Measurements from ENCODE around the gene ETS1.

Gene ETS1

DNA sequence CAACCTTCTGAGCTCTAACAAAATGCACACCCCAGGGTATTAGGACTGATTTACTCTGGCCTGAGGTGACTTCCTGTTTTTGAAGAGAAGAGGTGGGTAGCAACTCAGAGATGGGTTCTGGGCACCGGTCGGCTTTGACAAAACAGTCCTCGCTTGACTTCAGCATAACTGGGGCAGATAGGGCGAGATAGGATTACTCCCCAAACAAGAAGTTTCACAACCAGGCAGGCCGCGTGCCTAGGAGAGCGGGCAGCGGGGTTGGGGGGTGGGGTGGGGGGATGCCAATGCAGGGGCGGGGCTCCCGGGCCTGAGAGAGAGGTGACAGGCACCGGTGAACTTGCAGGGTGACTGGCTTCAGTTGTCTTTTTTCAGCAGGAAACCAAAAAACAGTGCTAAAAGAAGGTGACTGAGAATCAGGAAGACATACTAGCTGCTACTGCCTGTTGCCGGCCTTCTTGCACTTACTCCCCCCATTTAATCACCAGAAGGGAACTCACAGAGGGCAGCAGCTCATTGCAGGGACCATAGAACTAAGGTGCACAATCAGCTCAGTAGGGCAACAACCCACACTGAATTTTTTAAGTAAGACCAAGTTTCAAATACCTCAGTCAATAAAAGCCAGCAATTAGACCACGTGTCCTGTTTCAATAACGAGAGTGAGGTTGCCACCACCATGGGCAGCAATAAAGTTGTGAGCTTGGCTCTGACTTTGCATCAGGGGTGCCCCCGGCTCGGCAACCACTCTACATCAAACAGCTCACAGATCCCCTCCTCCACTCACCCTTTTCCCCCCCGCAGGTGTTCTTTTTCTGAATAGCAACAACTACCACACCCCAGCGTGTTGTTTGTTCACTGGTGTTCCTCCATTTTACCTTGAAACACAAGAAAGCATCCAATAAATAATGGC is 37.2 kb upstream of the ETS1 start:
- no peak for DNase-seq (ENCODE audit: insufficient read length, low spot score)
- TF ChIP-seq, protein P1, sequence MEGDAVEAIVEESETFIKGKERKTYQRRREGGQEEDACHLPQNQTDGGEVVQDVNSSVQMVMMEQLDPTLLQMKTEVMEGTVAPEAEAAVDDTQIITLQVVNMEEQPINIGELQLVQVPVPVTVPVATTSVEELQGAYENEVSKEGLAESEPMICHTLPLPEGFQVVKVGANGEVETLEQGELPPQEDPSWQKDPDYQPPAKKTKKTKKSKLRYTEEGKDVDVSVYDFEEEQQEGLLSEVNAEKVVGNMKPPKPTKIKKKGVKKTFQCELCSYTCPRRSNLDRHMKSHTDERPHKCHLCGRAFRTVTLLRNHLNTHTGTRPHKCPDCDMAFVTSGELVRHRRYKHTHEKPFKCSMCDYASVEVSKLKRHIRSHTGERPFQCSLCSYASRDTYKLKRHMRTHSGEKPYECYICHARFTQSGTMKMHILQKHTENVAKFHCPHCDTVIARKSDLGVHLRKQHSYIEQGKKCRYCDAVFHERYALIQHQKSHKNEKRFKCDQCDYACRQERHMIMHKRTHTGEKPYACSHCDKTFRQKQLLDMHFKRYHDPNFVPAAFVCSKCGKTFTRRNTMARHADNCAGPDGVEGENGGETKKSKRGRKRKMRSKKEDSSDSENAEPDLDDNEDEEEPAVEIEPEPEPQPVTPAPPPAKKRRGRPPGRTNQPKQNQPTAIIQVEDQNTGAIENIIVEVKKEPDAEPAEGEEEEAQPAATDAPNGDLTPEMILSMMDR (IDR thresholded peaks at IDR 0.05; ENCODE audit: insufficient read depth, missing control alignments), result no peak

DNA sequence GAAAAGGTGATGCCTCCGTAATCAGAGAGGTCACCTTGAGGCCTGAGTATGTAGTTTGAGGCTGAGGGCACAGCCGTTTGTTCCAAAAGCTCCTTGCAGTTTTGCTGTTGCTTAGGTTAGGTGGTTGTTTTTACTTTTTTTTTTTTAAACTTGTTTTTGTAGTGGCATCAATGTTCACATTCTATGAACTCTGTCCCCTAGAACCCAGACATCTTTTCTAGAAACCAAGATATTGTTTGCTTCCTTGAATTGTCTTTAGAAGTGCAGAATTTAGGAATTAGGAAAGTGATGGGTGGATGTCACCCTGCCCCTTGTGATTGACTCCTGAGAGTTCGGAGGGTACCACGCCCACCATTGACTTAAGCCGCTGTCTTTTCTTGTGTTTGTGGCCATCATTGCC is 35.7 kb upstream of the ETS1 start:
- TF ChIP-seq, protein P1 (IDR thresholded peaks at IDR 0.05; ENCODE audit: insufficient read depth, missing control alignments), result no peak
- no peak for DNase-seq (ENCODE audit: insufficient read length, low spot score)
- FAIRE-seq, result no peak

More for the DNA sequence above, 37.2 kb upstream of the ETS1 start:
- no peak for FAIRE-seq

DNA sequence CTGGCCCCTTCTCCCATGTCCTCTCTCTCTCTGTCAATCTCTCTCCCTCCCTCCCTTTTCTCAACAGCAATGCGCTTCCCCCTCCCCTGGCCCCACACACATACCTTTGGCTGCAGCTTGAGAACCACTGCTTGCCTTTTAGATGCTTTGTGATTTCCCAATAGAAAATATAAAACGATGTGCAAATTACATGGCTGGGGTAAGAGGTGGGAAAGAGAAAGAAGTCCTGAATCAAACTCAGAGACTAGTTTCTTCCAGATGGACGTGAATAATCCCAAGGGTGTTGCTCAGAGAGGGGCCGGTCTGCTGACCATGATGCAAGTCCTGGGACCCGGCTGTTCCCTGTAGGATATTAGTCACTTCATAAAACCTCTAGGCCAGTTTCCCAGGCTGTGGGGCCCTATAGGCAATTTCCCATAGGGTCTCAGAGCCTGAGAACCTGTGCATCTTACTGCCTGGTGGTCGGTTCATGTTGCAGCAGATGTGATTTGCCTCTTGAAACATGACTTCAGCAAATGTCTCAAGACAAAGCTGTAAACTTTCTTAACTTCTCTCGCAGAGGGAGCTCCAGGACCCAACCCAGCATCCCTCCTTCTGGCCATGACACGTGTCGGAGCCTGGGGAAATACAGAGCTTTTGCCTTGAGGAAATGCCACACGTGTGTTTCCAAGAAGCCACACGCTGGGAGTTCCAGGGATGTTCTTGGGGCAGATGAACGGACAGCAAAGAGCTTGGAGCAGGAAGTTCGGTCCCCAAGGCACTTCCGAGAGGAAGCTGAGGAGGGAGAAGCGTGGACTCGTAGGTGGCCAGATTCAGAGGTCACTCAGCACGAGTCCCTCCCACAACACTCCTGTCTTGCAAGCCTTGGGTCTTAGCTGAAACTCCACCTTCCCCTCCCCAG is 34.5 kb upstream of the ETS1 start:
- TF ChIP-seq, protein P1 (IDR thresholded peaks at IDR 0.05; ENCODE audit: insufficient read depth, missing control alignments), result no peak
- DNase-seq (ENCODE audit: insufficient read length, low spot score) (no peak), FAIRE-seq (no peak)

DNA sequence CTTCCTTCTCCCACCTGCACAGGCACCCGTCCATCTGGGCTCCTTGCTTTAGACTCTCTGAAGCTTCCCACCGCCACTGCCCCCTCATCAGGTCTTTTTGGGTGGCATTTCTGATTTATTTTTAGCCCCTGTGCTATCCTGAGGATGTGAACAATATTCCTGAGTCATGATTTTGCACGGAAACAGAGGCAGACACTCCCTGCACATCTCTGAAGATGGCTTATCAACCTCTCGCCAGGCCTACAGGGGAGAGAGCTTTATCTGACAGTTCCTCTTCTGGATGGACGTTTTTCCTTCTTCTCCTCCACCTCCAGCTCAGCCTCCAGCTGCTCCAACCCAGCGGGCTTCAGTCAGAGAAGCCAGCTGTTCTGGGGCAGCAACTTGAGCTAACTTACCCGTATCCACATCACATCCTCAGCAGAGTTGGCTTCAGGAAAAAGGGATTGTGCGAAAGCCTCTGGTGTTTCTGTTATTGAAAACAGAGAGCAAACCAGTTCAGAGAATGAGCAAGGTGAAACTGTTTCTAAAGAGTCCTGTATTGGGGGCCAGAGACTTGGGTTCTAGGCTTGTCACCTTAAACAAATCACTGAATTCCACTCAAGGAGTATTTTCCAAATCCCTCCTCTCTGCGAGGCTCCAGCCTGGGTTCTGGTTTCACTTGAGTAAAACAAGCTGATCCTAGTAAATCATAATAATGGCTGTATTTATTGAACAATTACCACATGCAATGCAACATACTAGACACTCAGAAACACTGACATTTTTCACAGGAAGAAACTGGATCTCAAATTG is 33.1 kb upstream of the ETS1 start:
- TF ChIP-seq, protein P1 (IDR thresholded peaks at IDR 0.05; ENCODE audit: insufficient read depth, missing control alignments), result no peak
- DNase-seq (ENCODE audit: insufficient read length, low spot score) (no peak), FAIRE-seq (no peak)

DNA sequence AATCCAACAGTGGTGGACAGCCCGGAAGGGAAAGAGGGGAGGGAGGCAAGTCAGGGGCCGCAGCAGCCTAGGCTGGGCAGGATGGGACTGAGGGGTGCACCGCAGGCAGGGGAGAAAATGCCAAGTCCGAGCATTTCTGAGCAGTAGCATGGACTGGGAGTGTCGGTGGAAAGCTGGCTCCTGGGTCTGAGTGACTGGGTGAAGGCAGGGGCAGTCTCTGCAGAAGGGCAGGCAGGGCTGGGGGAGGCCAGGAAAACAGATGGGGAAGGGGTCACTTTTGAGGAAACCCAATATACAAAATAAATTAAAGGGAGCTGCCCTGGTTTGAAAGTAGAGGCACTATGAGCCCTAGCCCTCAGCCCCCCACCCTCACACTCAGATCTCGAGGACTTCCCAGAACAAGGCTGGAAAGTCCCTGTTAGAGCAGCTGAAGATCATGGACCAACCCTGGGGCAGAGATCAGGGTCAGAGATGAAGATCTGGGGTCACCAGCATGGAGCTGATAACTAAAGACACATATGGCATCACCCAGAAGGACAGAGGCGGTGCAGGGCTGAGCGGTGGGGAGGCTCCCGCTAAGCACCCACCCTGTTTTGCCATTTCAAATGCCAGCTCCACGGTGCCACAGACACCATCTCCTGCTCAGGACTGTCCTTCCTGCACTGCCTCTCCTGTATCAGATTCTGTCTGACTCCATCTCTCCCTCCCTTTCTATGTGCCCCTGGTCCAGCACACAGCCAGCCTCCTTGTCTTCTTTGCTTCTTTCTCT is 32.4 kb upstream of the ETS1 start:
- DNase-seq (ENCODE audit: insufficient read length, low spot score) (no peak), FAIRE-seq (no peak)
- TF ChIP-seq, protein P1 (IDR thresholded peaks at IDR 0.05; ENCODE audit: insufficient read depth, missing control alignments), result no peak

DNA sequence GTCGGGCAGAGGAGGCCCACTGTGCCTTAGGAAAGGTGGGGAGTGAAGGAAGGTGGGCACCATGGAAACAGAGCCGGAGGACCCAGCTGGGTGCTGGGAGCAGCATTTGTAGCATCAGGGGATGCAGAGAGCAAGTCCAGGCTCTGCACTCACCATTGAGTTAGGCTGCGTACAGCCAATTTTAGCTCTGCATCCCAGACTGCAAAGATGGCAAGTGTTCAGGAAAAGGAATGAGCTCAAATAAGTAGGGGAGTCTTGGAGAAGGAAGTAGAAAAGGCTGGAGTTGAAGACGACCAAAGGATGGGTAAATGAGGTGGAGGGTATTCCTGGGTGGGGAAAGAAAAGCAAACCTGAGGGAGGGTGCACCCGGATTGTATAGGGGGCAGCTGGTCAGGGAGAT is 31.6 kb upstream of the ETS1 start:
- no peak for FAIRE-seq
- no peak for DNase-seq (ENCODE audit: insufficient read length, low spot score)
- TF ChIP-seq, protein P1 (IDR thresholded peaks at IDR 0.05; ENCODE audit: insufficient read depth, missing control alignments), result no peak
